Cardiac fibroblast (primary cell): ENCODE results near the gene LRTM1.
A peak's percentile ranks its signal among the peaks of the same experiment; 100 is the strongest.

Experiments used
- DNase-seq, 2 donors: peaks; one replicate each; pipeline versions ENCODE4 v3.0.0 to v3.0.0-alpha.2; 2010; ENCODE audit warnings: low read depth in 2 of 2
- H3K4me3 ChIP-seq, 2 donors: replicated peaks in 1 of 2; 1 replicate in 1 of 2; 2 replicates in 1 of 2; pipeline ENCODE4 v1.5.1; 2011; ENCODE audit warnings: low read depth in 2 of 2, low read length in 2 of 2, mild to moderate bottlenecking in 2 of 2, moderate library complexity in 1 of 2
- CTCF ChIP-seq: IDR thresholded peaks from one replicate; pipeline ENCODE4 v1.5.1; 2011; ENCODE audit warnings: low read depth, mild to moderate bottlenecking, low read length, inconsistent platforms

LRTM1 gene

GRCh38 chr3:54876694-54877093 is 51.2 kb downstream of the LRTM1 start:
- no peak overlapping the region for H3K4me3 ChIP-seq
- no peak for DNase-seq
- TF ChIP-seq CTCF: no peak

DNA sequence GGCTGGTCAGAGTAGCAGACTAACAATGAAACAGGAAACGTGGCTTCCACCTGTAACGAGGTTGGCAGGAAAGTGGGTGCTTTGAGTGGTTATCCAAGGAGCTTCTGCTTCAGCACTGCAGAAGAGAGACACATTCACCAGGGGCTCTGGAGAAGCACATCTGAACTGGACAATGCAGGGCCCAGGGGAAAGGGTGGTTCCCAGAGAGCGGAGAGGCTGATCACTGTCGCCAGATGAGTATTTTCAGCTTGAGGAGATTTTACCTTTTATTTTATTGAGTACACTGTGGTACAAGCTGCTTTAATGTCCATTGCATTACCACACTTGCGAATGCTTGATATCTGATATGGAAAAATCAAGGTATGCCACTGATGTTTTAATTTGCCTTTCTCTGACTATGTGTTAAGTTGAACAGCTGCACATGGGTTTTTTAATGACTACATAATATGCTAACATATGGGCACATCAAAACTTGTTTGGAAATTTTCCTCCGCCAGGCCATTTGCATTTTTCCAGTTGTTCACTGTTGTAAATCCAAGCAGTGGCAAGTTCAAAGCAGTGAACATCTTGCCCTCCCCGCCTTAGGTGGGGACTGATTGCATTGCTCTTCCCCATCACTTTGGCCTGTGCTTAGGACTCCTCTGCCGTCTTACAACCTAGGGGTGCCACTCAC is 52.1 kb downstream of the LRTM1 start:
- TF ChIP-seq CTCF: no peak
- no peak overlapping the region for H3K4me3 ChIP-seq
- DNase-seq: no peak

GRCh38 chr3:54874816-54875556 is 52.9 kb downstream of the LRTM1 start:
- DNase-seq: no peak
- no peak overlapping the region for H3K4me3 ChIP-seq
- no peak for TF ChIP-seq CTCF

DNA sequence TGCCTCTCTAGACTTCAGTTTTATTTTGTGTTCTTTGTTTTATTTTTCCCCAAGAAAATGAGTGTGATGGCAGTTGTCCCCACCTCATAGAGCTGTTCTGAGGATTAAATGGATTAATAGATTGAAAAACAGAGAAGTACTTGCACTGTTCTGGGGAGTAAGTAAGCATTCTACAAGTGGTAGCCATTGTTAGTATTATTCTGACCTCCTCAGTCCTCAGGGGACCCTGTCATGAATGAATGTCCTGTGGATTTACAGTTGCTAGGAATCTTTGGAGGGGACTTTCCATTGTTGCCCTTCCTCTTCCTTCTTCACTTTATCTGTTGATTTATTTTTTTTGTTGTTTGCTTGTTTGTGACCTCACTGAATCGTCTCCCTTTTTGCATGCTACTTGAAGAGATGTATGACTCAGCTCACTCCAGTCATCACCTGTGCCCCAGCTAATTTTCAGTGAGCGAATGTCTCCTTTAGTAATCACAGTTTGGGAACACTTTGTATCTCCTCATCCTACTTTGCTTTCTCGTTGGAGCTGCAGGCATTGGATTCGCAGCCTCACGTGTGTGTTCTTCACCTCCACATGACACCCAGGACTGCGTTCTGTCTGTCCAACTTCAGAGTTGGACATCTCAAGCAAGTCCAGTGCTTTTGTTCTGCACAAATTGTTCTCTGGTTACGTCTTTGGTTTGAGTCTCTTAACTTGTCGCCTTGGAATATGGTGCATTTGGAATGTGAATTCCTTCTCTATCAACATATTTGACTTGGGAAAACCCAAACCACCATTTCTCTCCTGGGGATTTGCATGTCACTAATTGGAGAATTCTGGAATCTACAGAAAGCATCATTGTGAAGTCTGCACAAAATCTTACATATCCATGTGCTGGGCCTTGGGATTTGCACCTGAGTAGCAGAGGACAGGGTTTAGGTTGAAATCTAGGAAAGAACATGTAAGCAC is 54.5 kb downstream of the LRTM1 start:
- H3K4me3 ChIP-seq: no peak overlapping the region
- TF ChIP-seq CTCF: no peak
- peak in 1 of 2 donors; percentile 64 for DNase-seq

DNA sequence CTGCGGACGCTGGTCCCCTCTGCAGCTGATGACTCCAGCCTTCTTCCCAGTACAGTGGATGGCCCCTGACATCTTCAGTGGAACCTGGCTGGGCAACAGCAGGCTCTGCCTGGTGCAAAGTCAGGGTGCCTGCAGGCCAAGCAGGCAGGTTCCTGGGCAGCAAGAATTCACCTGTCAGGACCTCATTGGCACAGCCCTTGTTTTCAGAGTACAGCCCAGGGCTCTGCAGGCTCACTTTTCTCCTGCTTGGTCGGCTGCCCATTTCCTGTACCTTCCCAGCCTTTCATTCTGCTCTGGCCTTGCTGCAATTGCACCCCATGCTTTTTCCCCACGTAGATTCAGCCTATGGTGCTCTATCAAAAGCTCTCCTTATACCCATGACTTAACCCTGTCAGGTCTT is 56.0 kb downstream of the LRTM1 start:
- H3K4me3 ChIP-seq: no peak overlapping the region
- no peak for TF ChIP-seq CTCF
- no peak for DNase-seq

- peak; percentile 92 to 97 for DNase-seq
- TF ChIP-seq CTCF: peak; percentile 69
- H3K4me3 ChIP-seq: no peak overlapping the region
Measured at GRCh38 chr3:54870423-54870822, 57.4 kb downstream of the LRTM1 start.
